HG03558 (cell line): Measurements from ENCODE around the gene MADD.

ENCODE experiments used
- ATAC-seq: cut with Tn5 transposase; IDR thresholded peaks from one replicate; pipeline ENCODE4 v1.9.1; 2021; ENCODE audit warnings: moderate number of reproducible peaks; ENCODE audit not compliant: unreplicated experiment; ENCODE audit errors: extremely low read depth

Gene MADD

DNA sequence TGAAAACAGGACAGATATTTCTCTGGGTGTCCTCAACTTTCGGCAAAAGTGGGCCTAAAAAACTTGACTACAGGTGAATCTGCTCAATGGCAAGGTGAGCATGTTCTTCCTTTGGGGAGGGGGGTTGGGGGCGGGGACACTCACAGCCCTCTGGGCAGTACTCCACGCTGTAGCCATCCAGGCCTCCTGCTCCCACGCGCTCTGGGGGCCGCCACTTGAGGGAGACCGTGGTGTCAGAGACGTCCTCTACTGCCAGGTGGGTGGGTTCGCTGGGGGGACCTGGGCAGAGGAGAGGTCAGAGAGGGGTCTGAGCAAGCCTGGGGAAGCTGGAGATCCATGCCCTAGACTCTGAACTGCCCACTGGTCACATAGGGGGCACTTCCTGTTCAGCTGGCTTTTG is 65.8 kb downstream of the MADD start:
- no peak for ATAC-seq

DNA sequence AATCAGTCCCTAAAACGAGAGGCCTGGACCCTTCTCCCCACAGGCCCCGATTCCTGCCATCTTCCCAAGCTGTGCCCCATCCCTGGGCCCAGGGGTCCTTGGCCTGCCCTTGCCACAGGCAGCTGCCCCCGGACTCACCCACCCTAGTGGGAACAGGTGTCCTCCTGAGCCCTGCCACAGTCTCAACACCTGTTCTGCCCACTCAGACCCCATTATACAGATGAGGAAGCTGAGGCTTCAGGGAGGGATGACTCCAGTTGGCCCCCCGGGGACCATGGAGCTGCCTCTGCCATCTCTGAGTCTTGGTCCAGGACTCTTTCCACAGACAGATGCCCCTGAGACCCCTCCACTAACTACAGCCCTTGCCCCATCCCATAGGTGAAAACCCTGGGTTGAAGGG is 66.7 kb downstream of the MADD start:
- no peak for ATAC-seq

DNA sequence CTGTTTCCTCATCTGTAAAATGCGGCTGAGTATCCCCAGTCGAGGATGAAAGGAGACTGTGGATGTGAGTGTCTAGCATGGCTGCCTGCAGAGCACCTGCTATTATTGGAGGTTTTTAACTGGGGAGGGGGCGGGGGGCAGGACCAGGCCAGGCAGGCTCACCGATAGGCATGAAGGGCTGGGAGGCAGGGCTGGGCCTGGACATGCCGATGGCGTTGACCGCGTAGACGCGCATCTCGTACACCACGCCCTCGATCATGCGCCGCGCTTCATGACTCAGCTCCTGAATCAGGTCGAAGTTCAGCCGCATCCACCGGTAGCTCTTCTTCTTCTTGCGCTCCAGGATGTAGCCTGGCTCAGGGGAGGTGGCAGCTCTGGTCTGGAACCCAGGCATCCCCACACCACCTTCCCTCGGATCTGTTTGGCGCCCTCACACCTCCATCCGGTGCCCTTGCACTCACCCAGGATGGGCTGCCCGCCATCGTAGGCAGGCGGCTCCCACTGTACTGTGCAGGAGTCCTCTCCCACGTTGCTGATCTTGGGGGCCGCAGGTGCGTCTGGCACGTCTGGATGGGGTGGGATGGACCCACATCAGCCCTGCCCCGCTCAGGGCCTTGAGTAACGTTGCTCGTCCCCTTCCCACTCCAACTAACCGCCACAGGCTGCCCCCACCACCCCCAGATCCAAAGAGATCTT is 67.4 kb downstream of the MADD start:
- no peak for ATAC-seq

DNA sequence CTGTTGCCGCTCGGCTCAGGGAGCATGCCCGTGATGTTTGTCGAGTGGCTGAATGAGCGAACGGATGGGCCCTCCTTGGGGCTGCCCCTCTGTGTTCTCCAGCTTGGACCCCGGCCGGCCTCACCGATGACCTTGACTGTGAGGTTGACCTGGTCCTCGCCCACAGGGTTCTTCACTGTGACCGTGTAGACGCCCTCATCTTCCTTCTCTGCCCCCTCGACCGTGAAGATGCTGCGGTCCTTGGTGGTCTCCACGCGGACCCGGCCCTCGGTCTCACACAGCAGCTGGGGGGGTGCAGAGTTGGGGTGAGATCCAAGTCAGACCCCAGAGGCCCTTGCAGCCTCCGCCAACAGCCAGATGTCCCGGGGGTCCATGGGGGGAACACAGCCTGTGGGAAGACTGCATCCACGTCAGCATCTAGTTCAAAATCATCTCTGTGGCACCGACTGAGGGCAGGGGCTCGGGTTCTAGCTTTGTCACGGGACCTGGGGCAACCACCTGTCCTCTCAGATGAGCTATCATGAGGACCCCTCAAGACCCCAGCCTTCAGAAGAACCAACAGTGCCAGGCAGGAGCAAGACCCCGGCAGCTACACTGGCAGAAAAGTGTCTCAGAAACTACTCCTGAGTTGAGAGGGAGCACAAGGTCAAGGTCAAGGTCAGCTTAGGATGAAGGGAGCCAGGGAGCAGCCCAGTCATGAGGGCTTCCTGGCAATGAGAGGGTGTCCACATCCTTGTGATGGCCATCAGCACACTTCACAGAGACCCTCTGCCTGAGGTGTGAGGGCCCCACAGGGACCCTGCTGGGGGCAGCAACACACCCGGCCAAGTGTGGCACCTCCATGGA is 68.7 kb downstream of the MADD start:
- ATAC-seq, result no peak

DNA sequence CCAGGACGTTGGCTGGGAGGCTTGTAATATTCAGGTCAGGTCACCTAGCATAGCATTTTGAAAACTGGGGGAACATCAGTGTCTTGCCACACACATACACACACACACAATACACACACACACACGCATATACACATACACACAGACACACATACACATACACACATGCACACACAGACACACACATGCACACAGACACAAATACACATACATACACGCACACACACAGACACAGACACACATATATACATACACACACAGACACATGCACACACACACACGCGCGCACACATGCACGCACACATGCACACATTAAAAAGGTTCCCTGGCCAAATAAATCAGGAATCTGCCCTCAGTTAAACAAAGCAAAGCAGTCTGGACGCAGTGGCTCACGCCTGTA is 70.1 kb downstream of the MADD start:
- no peak for ATAC-seq

DNA sequence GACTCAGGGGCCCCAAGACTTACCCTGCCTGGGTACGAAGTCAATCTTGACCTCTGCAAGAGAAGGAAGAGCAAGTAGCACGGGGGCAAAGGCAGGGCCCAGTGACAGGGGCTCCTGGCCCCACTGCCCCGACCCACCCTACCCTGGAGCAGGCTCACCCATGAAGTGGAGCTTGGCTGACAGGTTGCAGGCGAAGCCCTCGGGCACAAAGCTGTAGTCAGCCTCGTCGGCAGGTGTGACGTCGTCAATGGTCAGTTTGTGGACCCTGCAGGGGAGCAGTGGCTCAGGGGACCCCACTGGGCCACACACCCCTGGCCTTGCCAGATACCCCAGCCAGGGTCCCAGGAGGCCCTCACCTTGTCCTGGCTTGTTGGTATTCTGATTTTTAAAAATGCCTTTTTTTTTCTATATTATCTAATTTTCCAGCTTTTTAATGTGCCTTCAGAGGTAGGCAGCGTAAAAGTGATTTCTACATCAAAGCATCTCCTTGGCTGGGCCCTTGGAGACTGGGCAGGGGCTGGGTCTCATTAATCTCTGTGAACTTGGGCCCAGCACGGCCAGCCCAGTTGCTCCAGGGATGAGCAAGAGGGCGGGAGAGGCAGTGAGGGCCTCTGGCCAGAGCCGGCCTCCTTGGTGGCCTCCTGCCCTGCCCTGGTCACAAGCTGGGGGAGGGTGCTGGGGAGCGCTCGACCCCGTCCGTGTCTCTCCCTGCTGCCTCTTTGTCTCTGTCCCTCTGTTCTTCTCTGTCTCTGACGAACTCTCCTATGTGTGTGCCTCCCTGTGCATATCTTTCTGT is 71.2 kb downstream of the MADD start:
- no peak for ATAC-seq

DNA sequence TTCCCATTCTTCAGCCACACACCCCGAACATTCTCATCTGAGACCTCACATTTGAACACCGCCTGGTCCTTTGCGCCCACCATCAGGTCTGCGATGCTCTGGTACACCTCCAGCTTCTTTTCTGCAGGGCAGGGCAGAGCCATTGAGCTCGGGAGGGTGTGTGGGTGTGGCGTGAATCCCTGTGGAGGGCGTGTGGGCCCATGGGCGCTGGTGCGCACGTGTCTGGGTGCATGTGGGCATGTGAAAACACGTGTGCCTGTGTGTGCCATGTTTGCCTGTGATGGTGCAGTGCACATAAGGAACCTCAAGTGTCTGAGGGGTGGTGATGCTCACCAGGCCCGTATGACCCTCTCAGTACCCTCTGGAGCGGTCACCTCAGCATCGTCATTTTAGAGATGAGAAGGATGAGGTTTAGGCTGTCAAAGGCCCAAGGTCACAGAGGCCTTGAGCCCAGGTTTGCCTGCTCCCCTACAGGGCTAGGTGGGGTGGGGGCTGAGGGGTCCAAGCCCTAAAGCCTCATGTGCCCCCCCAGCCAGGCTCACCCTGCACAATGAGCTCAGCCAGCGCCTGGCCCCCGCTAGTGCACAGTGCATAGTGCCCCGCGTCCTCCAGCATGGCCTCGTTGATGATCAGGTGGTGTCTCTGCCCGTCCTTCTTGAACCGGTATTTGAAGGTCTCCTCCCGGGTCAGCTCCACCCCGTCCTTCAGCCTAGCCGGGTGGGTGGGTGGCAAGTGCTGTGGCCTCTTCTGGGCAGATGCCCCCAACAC is 72.3 kb downstream of the MADD start:
- no peak for ATAC-seq

DNA sequence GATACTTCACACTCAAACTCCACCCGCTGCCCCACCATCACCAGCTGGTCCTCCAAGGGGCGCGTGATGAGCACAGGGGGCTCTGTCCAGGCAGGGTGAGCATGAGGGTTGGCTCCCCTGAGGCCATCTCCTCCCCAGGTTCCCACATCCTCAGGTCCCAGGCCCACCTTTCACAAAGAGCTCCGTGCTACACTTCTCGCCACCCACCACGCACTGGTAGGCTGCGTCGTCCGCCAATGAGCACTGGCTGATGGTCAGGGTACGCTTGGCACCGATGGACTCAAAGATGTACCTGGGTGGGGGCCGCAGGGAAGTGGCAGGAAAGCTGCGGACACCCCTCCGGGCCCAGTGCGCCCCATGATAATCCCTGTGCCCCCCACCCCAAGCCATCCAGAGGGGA is 72.9 kb downstream of the MADD start:
- ATAC-seq, result no peak

DNA sequence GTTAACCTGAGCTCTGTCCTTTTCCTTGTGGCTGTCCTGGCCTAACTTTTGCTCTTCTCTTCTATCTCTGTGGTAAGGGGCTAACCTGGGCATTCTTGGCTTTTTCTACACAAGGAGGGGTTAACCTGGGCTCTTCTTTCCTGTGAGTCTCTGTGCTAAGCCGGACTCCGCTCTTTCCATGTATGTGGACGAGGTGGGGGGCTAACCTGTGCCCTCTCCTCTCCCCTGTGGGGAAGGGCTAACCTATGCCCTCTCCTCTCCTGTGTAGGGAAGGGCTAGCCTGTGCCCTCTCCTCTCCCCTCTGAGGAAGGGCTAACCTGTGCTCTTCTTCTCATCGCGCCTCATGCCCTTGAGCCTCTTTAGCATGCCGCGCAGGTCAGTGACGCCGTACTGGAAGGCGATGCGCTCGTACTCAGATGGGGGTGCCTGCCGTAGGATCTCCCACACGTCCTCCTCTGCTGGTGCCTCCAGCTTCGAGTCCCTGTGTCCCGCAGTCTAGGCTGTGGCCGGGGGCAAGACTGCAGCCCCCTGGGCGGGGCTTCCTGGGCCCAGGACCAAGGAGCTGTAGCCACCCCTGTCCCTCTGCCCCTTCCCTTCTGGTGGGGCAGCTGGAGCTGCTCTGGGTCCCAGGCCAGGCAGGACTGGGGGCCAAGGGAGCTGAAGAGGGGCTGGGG is 76.1 kb downstream of the MADD start:
- no peak for ATAC-seq

DNA sequence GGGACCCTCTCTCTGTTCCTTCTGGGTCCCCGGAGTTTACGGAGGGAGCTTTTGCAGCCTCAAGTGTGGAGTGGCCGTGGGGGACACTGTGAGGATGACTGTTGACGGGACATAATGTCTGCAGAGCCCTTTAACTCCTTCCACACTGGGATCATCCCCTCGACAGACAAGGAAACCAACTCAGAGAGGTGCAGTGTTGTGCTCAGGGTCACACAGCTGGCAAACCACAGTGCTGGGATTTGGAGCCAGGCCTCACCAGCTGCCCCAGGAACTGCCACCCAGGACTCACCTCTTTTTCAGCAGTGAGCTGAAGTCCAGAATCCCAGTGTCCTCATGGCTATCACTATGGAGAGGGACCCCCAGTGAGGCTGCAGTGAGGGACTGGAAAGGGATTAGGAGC is 77.2 kb downstream of the MADD start:
- no peak for ATAC-seq

DNA sequence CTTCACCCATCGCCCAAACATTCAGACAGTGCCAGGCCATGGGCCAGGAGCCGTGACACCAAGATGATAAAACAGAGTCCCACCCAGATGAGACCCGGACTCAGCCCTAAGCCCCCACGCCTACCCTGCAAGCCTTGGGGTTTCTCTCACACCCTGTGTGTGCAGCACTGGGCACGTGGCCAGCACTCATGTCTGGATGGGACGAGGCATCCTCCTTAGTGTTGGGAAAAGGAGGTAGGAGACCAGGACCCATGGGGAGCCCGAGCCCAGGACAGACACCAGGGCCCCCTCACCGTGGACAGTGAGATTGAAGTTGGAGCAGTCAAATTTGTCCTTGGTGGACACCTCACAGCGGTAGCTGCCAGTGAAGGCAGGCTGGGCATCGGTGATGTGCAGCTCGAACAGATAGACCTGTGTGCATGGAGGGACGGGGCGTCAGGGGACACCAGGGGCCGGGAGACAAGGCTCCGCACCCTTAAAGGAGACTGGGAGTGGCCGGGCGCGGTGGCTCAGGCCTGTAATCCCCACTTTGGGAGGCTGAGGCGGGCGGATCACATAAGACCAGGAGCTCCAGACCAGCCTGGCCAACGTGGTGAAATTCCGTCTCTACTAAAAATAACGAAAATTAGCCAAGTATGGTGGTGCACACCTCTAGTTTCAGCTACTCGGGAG is 78.3 kb downstream of the MADD start:
- no peak for ATAC-seq

DNA sequence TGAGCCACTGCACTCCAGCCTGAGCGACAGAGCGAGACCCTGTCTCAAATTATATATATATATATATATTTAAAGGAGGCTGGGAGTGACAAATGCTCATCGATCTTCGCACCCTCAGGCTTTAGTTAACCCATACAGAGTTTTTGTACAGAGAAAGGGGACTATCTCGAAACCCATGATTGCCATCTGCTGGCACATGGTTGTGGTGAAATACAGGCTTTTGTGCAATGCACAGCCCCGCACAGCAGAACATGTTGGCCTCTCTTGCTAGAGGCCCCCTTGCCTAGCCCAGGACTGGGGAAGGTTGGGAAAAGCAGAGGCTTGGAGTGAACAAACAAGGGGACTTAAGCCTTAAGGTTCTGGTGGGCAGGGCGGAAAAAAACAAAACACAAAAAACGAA is 78.9 kb downstream of the MADD start:
- ATAC-seq, result no peak

DNA sequence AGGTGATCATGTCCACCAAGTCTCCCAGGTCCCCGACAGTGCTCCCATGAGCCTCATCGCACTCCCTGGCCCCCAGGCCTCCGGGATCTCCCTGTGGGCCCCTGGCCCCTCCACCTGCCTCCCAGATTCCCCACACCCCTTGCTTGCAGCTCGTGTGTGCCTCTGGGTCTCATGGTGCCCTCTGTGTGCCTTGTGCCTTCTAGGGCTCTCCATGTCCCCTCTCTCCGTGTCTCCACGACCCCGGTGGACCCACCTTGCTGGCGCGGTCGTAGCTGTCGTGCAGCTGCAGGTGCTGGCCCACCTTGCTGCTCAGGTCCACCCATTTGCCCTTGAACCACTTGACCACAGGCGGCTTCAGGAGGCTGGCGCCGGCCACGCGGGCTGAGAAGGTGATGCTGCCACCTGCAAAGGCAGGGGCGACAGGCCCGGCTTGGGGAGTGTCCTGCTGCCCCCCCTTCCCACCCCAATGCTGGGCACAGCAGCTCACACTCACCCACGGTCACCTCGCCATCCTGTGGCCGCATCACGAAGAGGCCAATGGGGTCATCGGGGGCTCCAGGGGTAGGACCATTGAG is 79.7 kb downstream of the MADD start:
- ATAC-seq, result no peak

DNA sequence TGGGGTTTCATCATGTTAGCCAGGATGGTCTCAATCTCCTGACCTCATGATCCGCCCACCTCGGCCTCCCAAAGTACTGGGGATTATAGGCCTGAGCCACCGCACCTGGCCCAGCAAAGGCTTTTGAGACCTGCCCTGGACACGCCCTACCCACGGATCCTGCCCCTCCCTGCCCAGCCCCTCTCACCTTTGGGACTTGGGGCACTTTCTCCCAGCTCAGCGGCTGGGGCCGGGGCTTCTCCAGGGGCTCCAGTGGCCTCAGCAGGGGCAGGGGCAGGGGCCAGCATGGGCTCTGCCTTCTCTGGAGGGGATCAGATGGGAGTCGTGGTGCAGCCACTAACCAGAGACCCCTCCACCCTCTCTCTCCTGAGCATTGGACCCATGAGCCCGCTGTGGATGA is 80.4 kb downstream of the MADD start:
- no peak for ATAC-seq

DNA sequence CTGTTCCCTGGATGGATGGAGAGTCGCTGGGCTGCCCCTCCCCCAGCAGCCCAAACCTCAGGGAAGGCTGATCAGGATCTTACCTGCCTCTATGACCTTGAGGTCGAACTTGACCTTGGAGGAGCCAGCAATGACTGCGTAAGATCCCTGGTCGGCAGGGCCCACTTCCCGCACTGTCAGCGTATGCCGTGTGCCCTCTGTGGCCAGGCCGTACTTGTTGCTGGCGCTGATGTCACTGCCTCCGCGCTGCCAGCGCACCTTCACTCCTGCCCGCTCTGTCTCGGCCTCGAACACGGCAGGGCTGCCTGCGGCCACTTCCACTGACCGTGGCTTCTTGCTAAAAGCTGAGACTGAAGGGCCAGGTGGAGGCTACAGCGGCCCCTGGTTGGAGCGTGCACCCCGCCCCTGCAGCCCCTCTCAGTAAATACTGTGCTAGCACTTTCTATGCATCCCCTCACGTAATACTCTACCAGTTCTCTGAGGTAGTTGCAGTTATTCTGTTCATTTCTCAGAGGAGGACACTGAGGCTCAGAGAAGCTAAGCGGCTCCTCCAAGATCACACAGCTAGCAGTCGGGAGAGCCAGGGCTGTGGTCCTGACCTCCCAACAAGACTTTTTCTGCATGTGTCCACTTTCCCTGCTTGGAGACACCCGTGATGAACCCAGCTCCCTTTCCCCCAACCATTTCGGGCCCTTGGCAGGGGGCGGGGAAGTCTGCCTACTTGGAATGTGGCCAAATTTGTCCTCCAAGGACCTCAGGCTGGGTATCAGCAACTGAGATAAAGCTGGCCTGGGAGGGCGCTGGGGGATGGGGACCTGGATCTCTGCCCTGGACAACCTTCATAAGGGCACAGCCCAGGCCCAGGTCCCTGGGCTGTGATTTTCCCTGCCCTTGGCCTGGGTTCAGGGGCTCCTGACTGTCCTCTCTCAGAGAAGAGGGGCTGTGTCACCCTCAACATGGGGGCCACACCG is 81.5 kb downstream of the MADD start:
- ATAC-seq, result no peak

DNA sequence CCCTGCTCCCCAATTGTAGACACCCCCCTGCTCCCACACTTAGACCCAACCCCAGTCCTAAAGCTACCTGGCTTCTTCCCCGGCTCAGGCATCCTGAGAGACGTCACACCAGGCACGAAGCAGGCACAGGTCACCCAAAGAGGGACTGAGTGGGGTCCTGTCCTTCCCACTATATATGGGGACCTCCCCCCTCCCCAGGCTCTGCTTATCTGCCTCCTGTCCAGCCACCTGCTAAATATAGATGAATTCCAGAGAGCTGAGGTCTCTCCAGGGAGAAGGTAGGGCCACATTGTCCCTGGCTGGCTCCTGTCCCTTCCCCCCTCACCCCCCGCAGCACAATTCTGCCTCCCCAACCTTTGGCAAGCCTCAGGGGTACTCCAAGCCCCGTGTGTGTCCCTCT is 82.6 kb downstream of the MADD start, which contains the start of gene MYBPC3:
Gene MYBPC3, minus strand, starts transcription at position 147 of the 400 bp plus-strand sequence. Its CDS starts 55 bp downstream, at position 92.
- no peak for ATAC-seq

DNA sequence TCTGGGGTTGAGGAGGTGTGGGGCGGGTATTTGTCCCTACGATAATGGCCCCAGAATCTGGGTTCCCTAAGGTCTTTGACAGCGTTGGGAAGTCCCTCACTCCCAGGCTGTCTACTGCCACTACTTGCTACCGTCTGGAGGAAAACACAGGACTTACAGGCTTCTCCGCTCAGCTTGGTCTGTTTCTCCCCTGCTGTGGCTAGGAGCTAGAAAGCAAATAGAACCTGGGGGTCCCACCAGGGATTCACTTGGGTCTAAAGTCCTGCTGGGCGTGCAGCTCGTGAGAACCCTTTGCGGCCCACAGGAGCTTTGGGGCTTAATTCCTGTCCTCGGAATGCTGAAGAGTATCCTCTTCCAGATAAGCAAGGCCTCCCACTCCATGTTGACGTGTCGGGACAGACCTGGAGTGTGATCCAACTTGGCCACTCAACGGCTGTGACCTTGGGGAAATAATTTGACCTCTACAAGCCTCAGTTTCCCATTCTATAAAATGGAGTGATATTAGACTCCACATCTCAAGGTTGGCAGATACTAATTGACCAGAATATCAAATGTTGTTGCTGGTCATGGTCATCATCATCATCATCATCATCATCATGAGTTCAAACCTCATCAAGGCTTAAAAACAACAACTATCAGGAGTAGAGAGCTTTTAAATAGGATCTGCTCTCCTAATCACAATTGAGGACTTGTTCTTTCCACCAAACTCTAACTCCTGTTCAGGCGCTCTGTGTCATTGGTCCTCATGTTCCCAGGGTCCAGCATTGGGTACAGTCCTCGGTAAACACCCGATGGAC is 84.2 kb downstream of the MADD start:
- ATAC-seq, result no peak
